Measurements from ENCODE around the gene PCMTD2. TPM values are rescaled to one million over a fixed set of nuclear protein-coding genes. Genes with fewer than 3 reads are reported as not detected.

The PCMTD2 gene
- total RNA-seq, 1 donor from 2014 or later, result 82.4 TPM

DNA sequence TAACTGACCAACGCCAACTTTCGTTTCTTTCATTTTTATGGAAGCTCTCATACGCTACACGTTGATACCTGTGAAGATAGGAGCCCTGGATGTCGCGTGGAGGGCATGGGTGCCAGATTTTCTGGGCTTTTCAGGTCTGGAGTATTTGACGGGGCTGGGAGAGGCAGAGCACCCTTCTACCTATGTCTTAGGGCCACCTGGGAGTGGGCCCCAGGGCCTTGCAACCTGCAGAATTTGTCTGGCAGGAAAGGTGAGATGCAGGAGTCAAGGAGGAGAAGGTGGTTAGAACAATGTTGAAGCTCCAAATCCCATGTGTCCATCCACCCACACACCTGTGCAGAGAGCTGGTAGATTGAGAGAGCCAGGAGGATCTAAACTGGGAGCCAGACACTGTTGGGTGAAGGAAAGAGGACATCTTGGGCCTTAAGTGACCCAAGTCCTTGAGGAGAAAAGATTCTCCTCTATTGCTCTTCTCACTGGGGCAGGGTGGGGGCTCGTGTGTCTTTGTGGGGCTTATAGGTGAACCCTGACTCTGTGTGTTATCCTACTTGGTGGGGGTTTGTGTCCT, 27.4 kb upstream of the PCMTD2 start:
- Mint-ChIP-seq H3K9me3 (ENCODE audit: unreplicated experiment) (peaks cover 23% of the 10 kb centered on the region), H3K4me1 (ENCODE audit: low read depth, unreplicated experiment) (peaks cover 33% of the 10 kb centered on the region), H3K4me3 (ENCODE audit: unreplicated experiment) (no peak overlapping the region), H3K27ac (ENCODE audit: unreplicated experiment) (peak overlapping the region; percentile 33), H3K36me3 (ENCODE audit: unreplicated experiment) (peaks cover 4% of the 10 kb centered on the region), H3K27me3 (ENCODE audit: unreplicated experiment) (peaks cover 31% of the 10 kb centered on the region)
- DNase-seq, result peak; percentile 4
- TF ChIP-seq, protein P1, sequence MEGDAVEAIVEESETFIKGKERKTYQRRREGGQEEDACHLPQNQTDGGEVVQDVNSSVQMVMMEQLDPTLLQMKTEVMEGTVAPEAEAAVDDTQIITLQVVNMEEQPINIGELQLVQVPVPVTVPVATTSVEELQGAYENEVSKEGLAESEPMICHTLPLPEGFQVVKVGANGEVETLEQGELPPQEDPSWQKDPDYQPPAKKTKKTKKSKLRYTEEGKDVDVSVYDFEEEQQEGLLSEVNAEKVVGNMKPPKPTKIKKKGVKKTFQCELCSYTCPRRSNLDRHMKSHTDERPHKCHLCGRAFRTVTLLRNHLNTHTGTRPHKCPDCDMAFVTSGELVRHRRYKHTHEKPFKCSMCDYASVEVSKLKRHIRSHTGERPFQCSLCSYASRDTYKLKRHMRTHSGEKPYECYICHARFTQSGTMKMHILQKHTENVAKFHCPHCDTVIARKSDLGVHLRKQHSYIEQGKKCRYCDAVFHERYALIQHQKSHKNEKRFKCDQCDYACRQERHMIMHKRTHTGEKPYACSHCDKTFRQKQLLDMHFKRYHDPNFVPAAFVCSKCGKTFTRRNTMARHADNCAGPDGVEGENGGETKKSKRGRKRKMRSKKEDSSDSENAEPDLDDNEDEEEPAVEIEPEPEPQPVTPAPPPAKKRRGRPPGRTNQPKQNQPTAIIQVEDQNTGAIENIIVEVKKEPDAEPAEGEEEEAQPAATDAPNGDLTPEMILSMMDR (IDR thresholded peaks at IDR 0.05; ENCODE audit: partially characterized antibody, unreplicated experiment), result no peak

DNA sequence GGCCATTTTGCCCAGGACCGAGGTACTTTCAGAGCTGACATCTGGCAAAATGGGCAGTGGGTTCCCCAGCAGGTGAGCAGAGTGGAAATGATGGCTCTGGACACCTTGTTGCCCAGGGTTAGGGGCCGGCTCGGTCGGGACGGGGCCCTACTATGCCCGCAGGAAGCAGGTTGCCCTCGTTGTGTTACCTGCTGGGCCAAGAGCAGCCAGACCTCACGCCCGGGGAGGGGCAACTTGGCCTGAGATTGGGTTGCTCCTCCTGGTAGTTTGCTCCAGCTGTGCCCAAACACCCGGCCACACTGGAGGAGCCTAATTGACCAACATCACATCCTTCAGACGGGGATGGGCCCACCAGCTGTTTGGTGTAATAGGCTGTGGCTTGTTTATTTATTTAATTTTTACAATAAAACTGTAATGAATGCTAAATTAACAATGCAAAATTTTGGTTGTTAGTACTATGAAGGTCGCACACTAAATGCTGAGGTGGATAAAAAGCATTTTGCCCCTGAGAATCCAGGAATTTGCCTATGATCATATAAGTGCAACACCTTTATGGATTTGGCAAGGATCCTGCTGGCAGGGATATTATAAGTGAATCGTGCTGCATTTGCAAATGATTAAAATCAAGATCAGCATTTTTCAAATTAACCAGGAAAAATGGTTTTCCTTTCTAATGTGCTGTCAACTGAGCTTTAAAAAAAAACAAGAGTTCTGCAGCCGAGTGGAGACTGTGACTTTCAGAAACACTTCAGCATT, 26.6 kb upstream of the PCMTD2 start:
- peaks cover 26% of the 10 kb centered on the region for H3K4me1 Mint-ChIP-seq (ENCODE audit: low read depth, unreplicated experiment)
- peaks cover 32% of the 10 kb centered on the region for H3K27me3 Mint-ChIP-seq (ENCODE audit: unreplicated experiment)
- no peak overlapping the region for H3K27ac Mint-ChIP-seq (ENCODE audit: unreplicated experiment)
- H3K9me3 Mint-ChIP-seq (ENCODE audit: unreplicated experiment), result peaks cover 29% of the 10 kb centered on the region
- peak; percentile 6 for DNase-seq
- H3K4me3 Mint-ChIP-seq (ENCODE audit: unreplicated experiment), result no peak overlapping the region
- peaks cover 11% of the 10 kb centered on the region for H3K36me3 Mint-ChIP-seq (ENCODE audit: unreplicated experiment)
- TF ChIP-seq, protein P1 (IDR thresholded peaks at IDR 0.05; ENCODE audit: partially characterized antibody, unreplicated experiment), result no peak

DNA sequence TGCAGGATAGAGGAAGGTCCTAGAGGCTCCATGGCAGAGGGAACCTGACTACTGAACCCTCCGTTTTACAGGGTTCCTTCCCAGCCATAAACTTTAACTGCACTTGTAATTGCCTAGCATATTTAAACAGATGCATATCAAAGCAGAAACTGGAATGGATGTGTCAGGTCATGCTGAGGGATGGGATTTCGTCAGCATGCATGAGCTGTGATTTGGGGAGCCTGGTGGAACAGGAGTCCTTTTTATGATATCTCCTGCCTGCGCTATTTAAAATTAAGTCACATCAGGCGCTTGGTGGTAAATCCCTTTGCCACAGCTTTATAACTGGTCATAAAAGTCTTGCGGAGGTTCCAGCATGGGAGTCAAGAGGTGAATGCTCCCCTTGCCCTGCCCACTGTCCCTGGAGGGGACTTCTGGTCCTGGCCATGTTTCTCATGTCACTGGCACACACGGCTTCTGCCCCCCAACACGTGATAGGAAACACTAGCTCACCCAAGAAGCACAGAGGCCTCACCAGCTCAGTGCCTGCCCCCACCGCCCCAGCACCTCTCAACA, 26.0 kb upstream of the PCMTD2 start:
- Mint-ChIP-seq H3K27ac (ENCODE audit: unreplicated experiment) (no peak overlapping the region), H3K4me3 (ENCODE audit: unreplicated experiment) (no peak overlapping the region)

DNA sequence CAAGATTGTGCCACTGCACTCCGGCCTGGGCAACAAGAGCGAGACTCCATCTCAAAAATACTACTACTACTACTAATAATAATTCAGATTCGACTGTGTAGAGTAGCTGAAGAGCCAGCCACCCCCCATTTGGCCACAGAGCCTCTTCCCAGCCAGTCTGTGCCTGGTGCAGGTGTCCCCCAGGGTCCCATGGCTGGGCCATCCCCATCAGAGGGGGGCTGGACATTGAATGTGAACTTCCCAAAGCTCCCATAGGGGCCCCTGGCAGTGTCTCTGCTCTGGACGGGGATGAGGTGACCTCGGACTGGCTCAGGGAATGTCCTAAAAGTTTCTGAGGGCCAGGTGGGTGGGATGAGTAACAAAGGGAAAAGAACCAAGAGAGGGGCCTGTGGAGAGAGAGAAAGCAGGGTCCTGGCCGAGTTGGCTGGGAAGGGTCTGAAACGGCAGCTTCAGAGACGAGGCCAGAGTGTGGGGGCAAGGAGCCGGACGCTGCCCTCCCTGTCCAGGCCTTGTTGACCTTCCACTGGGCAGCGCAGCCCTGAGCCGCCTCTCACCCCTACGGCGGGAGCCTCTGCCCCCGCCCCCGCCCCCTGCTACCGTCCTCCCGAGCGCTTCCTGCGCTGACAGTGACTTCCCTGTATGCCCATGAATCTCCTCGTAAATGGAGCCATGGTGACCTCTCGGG, 24.9 kb upstream of the PCMTD2 start:
- peak; percentile 8 for DNase-seq
- Mint-ChIP-seq H3K9me3 (ENCODE audit: unreplicated experiment) (peaks cover 23% of the 10 kb centered on the region), H3K27ac (ENCODE audit: unreplicated experiment) (no peak overlapping the region), H3K27me3 (ENCODE audit: unreplicated experiment) (peaks cover 28% of the 10 kb centered on the region), H3K4me3 (ENCODE audit: unreplicated experiment) (no peak overlapping the region), H3K36me3 (ENCODE audit: unreplicated experiment) (peaks cover 13% of the 10 kb centered on the region), H3K4me1 (ENCODE audit: low read depth, unreplicated experiment) (peaks cover 10% of the 10 kb centered on the region)
- TF ChIP-seq, protein P1 (IDR thresholded peaks at IDR 0.05; ENCODE audit: partially characterized antibody, unreplicated experiment), result no peak

More for the DNA sequence above, 26.0 kb upstream of the PCMTD2 start:
- peaks cover 32% of the 10 kb centered on the region for H3K27me3 Mint-ChIP-seq (ENCODE audit: unreplicated experiment)
- peaks cover 13% of the 10 kb centered on the region for H3K36me3 Mint-ChIP-seq (ENCODE audit: unreplicated experiment)
- DNase-seq, result peak; percentile 5
- H3K9me3 Mint-ChIP-seq (ENCODE audit: unreplicated experiment), result peaks cover 26% of the 10 kb centered on the region
- H3K4me1 Mint-ChIP-seq (ENCODE audit: low read depth, unreplicated experiment), result peaks cover 19% of the 10 kb centered on the region
- TF ChIP-seq, protein P1 (IDR thresholded peaks at IDR 0.05; ENCODE audit: partially characterized antibody, unreplicated experiment), result no peak

Data from glutamatergic neuron (in vitro differentiated cells).